GM04504 (cell line): Measurements from ENCODE around the gene SH3BP5L.
"Not testable (repeated sequence)": the region's sequence is repeated elsewhere in the genome, so short reads cannot be mapped to it uniquely, and the experiment has no call there.

Experiments
- DNase-seq: peaks from one replicate; pipeline ENCODE4 v3.0.0-alpha.2; 2012; ENCODE audit warnings: low read depth

The SH3BP5L gene

DNA sequence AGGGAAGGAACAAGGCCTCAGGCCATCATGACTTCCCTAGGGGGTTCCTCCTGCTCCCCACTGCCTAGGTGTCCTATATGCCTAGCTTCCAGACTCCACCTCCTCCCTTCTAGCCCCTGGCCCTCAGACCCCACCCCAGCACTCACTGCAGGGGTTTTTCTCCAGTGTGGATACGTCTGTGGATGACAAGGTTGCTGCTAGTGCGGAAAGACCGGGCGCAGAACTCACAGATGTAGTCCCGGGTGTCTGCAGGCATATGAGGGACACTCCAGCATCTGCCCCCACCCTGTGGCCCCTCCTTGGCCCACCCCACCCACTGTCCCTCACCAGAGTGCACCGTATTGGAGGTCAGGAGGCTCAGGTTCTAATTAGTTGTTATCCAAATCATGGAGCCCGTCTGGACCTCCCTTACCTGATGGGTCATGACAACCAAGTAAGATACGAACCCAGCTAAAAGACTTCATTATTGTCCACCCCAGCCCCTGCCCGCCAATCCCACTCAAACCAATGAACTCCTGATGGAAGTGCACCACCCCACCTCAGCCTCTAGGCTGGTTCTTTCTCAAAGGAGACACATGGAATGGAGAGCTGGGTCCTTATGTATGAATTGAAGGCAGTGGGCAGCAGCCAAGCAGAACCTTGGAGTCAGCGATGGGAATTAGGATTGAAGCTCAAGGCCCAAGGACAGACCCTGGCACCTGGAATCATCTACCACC, 25.0 kb upstream of the SH3BP5L start:
- DNase-seq, result no peak

DNA sequence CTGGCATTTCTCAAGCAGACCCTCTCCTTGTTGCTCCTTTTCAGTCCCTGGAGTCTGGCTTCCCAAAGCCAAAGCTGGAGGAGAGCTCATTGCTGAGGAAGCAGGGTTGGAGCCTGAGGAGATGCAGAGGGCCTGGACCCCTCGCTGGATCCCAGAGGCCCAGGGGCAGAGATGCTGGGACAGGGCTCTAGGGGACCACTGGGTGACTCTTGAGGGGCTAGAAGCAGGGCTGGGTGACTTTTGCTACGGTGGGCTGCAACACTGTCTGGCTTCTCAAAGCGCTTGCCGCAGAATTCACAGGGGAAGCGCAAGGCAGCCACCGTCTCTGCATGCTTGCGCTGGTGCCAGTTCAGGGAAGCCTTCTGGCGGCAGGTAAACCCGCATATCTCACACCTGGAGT, 24.4 kb upstream of the SH3BP5L start:
- no peak for DNase-seq

DNA sequence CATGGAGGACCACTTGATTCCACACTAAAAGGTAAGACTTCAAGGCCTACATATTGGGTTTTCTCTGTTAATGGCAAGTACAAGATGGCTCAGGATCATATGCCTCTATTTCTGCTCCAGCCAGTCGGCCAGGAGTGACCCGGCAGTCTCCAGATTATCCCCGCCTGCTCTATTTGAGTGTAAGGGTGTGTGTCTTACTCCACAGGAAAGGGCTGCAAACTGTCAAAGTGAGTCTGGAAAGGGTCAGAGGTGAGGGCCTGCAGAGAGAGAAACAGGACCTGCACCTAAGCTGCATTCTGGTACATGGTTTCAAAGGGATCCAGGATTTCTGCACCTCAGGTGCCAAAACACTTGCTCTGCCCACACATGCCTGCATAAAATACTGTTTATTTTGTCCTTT, 23.9 kb upstream of the SH3BP5L start:
- DNase-seq, result no peak

DNA sequence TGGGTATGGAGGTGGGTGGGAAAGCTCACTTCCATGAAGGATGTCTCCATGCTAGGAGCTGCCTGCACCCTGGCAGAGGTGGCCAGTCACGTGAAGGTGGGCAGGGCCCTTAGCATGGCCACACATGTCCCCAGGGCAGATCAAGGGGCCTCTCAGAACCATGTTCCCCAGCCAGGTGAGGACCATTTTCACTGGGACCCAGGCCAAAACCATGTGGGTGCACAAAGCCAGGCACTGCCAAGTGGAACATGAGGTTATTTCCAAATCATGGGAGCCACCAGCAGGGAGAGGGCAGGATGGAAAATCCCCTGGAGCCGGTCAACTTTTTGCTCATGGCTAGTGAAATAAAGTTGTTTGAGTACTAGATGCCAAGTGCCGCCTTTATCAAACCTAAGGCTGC, 23.4 kb upstream of the SH3BP5L start:
- no peak for DNase-seq

DNA sequence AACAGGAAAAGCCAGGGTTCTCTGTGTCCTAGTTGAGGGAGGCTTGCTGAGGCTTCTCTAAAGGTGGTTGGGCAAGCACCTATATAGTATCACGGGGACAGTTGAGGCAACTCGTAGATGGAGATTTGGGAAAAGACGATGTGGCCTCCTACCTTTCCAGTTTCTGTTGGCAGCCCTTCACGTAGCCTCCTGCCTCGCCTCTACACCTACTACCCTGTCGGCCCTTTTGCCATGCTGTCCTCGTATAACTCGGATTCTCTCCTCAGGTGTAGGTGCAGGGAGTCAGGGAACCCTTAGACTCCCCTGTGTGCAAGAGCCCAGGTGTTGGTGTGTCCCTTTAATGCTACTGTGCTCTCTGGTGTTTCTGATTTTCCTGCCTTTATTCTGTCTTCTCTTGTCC, 22.9 kb upstream of the SH3BP5L start:
- no peak for DNase-seq

DNA sequence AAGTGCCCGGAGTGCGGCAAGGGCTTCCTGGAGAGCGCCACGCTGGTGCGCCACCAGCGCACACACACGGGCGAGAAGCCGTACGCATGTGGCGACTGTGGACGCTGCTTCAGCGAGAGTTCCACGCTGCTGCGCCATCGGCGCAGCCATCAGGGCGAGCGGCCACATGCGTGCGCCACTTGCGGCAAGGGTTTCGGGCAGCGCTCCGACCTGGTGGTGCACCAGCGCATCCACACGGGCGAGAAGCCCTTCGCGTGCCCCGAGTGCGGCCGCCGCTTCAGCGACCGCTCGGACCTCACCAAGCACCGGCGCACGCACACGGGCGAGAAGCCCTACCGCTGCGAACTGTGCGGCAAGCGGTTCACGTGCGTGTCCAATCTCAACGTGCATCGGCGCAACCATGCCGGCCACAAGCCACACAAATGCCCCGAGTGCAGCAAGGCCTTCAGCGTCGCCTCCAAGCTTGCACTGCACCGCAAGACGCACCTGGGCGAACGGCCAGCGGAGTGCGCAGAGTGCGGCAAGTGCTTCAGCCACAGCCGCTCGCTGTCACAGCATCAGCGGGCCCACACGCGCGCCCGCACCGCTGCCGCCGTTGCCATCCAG, 22.3 kb upstream of the SH3BP5L start:
- DNase-seq, result no peak

DNA sequence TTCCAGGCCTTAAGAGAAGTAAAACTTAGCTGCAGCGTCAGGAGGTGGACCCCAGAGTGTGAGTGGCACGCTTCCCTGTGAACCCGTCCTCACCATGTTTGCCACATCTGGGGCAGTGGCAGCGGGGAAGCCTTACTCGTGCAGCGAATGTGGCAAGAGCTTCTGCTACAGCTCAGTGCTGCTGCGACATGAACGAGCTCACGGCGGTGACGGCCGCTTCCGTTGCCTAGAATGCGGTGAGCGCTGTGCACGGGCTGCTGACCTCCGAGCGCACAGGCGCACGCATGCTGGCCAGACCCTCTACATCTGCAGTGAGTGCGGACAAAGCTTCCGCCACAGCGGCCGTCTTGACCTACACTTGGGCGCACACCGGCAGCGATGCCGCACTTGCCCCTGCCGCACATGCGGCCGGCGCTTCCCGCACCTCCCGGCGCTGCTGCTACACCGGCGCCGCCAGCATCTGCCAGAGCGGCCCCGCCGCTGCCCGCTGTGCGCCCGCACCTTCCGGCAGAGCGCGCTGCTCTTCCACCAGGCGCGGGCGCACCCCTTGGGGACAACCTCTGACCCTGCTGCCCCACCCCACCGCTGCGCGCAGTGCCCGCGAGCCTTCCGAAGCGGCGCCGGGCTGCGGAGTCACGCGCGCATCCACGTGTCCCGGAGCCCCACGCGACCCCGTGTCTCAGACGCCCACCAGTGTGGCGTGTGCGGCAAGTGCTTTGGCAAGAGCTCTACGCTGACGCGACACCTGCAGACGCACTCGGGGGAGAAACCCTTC, 21.7 kb upstream of the SH3BP5L start:
- DNase-seq, result no peak

DNA sequence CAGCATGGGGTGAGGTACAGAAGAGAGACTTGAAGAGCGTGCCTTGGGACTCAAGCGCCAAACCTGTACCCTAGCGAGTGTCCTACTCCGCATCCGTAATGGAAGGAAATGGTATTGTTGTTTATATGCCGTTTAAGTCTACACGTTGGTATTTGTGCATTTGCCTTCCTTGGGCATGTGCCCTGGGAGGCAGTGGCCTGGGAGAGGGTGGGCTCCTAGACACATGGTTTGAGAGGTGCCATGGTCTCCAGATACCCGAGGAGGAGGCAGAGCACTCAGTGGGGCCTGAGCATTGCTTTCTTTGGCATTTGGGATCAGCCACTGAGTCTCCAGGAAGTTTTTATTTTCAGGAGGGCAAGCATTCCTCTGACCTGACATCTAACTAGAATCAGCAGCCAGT, 18.8 kb upstream of the SH3BP5L start:
- no peak for DNase-seq

DNA sequence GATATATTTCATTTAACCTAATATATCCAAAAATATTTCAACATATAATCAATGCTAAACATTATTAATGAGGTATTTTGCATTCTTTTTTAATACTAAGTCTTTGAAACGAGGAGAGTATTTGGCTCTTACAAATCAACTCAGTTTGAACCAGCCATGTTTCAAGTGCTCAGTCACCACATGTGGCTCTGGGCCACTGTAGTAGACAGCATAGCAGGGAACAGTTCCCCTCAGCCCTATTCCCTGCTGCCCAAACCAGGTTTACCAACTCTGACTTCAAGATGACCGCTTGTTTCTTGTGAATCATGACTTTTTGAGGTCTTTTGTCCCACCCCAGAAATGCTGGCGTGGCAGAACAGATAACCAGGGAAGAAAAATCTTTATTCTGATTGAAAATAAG, 18.0 kb upstream of the SH3BP5L start:
- DNase-seq, result no peak

DNA sequence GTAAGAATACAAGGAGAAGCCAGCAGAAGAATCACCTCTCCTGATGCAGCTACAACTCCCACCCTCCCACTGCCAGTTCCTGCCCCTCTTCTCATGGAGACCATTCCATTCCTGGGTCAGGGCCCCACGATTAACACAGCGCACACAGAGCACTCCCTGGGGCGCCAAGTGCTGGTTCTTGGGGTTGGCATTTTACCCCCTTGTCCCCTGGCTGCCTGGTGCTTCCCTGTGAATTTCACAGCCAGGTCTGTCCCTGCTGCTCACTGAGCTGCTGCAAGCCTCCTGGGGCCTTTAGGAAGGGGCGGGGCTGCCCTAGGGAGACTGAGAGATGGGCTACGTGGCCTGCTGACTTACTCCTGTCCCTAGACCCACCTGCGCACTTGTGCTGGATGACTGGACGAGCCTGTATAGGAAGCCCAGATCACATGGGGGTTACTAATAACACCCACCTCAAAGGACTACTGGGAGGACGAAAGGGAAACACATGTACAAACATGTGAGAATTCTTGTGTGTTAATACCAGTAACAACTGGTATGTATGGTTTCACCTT, 17.1 kb upstream of the SH3BP5L start:
- DNase-seq, result no peak

DNA sequence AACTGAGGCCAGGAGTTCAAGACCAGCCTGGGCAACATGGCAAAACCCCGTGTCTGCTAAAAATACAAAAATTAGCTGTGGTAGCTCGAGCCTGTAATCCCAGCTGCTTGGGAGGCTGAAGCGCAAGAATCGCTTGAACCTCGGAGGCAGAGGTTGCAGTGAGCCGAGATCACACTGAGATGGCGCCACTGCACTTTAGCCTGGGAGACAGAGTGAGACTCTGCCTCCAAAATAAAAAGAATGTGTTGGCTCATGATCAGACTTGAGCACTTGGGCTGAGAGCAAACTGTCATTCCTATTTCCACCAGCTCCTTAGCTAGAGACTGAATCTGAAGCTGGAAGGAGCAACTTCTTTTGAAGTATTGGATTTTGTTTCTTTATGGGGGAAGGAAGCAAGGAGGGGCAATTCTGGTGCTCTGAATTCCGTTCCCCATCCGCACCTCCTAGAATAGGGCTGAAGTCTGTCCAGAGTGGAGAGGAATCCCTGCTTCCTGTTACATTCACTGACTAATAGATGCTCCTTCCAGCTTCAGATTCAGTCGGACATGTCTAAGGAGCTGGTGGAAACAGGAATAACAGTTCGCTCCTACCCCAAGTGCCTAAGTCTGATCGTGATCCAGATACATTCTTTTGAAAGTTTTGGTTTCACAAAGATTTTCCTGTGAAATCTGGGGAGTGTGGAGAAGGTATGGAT, 16.1 kb upstream of the SH3BP5L start:
- no peak for DNase-seq

DNA sequence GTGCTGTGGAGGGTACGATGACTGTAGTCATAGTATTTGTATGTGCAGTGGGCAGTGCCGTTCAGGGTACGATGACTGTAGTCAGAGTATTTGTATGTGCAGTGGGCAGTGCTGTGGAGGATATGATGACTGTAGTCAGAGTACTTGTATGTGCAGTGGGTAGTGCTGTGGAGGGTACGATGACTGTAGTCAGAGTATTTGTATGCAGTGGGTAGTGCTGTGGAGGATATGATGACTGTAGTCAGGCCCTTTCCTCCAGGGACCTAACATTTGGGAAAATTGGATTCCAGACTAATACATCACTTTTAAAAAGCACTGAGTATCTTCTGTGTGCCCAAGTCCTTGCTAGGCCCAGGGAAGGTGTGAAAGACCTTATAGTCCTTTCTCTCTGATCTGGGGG, 15.2 kb upstream of the SH3BP5L start:
- DNase-seq, result no peak

DNA sequence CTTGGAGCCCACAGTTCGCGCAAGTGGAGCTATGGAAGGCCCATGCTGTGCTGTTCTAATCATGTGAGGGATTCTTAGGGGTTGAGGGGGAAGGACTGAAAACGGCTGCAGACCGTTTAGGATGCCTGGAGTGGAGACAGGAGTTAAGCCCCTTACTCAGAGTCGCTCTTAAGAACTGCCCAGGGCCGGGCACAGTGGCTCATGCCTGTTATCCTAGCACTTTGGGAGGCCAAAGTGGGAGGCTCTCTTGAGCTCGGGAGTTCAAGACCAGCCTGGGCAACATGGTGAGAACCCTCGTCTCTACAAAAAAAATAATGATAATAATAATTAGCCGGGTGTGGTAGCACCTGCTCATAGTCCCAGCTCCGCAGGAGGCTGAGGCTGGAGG, 13.4 kb upstream of the SH3BP5L start:
- no peak for DNase-seq

DNA sequence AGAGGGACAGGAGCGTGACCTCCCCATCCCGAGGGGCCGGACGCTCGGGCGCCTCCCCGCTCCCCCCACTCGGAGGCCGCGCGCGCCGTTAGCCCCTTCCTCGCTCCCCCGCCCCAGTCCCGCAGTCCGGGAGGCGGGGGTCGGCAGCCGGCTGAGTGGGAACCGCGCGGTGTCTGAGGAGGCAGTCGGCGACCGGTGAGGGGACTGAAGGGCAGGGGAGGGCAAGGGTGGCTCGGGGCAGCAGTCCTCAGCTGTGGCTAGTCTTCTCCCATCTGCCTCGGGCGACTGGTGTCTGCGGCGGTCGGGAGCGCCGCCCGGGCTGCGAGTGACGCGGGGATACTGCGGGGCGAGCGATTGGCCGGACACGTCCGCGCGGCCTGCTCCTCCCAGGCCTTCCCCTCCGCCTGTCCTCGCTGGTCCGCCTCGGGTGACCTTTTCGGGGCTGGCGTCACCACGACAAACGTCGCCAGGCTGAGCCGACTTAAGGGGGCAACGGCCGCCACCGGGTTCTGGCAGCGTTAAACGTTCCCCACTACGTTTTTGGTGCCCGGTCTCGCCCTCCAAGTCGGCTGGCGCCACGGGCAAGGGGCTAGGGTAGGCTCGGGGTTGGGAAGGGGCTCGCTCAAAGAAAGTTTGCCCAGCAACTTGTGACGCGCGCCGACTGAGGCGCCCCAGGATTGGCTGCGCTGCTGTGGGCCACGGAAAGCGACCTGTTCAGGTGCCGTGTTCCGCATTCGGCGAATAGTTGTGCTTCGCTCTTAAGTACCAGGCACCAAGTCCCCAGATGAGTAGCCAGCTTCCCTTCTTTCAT, 12.8 kb upstream of the SH3BP5L start:
- peak; percentile 75 for DNase-seq

DNA sequence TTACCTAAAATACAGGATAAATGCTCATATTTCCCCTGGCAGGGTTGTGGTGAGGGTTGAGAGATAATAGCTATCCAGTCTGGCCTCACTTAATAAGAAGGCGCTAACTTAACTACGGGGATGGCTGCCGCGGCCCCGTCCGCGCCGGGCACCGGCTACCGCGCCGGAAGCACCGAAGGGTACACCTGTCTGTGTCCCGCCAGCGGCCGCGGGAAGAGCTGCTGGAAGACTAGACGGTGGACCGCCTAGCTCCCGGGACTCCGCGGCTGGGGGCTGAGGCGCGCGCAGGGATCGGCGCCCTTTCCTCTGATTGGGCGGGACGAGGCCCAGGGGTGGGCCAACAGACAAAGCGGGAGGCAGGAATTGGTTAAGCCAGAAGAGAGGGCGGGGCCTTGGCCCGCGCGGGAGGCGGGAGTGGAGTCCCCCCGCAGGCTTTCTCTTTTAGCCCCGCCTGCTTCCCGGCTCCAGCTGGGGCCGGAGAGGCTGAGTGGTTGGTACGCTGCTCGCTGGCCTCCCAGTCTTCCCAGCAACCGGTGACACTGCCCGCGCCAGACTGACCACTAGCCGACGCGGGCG, 12.2 kb upstream of the SH3BP5L start, which contains the start of gene ZNF672:
Gene ZNF672 (plus strand): TSS at position 444 of the 576 bp plus-strand sequence. CDS start 9,051 bp downstream, outside the sequence.
- peak; percentile 98 for DNase-seq

DNA sequence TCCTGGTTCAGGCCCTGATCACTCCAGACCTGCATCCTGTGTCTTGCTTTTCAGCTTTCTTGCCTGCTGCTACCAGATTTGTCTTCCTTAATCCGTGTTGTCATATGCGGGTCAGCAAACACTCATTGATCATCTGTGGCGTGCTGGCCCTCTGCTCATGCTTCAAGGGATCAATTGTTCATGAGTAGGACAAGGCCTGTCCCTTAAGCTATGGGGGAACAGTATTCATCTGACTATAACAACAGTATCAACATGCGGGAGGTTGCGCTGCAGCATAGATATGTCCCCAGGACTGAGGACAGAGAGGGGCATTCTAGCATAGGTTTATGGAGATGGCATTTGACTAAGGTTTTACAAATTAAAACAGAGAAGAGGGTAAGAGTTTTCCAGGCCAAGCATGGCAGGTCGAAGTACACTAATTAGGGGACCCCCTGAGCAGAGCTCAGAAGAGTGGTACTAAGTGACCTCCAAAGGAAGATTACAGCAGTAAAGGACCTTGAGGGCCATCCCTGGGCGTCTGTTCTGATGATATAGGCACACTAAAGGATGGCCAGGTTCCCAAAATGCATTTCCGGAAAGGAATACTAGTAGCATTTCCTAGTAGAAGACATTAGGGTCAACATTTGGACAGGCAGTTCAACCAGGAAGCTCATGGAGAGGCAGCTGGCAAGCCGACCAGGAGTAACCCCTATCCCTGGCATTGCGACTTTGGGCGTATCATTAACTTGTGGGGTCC, 11.5 kb upstream of the SH3BP5L start:
- DNase-seq, result no peak

DNA sequence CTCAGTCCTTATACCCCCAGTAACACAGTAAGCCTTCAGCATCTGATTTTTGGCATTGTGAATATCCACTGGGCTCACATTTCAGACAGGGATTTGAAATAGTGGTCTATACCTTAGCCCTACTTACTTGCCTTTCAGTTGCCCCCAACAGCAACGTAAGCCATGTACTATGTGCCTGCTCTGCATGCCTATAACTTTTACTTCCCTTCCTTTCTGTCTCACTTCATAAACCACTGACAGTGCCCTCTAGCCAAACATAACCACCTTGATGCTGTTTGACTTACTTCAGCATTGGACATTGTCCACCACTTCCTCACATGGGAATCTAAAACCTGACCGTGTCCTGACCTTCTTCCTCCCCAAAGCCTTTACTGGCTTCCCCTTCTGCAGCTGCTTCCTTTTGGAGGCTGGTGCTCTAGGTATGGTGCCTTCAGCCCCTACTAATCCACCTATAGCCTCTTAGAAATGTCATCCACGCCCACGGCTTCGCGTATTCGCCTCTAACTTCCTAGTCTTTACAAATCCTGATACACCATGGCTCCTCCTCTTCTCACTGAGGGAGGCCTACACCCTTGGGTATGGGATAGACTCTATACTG, 8.7 kb upstream of the SH3BP5L start:
- DNase-seq, result no peak

DNA sequence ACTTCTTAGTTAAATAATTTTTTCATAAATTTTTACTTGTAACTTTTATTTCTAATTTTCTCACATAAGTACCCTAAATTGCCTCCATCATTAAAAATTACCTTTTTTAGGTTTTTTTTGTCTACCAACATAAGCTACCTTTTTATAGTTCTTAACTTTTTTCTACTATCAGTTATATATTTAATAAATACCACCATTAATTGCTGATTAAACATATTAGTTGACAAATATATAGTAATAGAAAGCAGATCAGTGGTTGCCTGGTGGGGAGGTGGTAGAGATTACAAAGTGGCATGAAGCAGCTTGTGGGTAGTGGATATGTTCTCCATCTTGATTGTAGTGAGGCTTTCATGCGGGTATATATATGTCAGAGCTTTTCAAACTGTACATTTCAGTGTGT, 6.1 kb upstream of the SH3BP5L start:
- DNase-seq, result no peak

DNA sequence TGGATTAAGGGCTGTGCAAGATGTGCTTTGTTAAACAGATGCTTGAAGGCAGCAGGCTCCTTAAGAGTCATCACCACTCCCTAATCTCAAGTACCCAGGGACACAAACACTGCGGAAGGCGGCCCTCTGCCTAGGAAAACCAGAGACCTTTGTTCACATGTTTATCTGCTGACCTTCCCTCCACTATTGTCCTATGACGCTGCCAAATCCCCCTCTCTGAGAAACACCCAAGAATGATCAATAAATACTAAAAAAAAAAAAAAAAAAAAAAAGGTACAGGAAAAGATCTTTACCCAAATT, 5.0 kb upstream of the SH3BP5L start:
- not testable (repeated sequence) for DNase-seq

DNA sequence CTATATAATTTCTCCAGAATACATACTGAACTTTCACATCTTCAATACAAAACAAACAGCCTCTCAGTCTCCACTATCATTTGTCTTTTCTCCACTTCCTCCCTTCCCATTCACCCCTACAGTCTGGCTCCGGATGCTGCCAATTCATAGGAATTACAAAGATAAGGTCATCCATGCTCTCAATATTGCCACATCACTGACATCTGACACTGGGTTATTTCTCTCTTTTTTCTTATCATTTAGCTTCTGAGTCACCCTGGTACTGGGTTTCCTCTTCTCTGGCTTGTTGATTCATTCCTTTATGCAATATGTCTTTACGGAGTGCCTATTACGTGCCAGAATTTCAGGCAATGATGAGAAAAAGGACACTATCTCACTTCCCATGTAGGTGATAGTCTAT, 3.1 kb upstream of the SH3BP5L start:
- peak; percentile 37 for DNase-seq
